CD4-positive, alpha-beta T cell treated with Interleukin-17A for 4 hours (primary cell): Measurements from ENCODE around the gene WBP2NL.
"Not testable (repeated sequence)": the region's sequence is repeated elsewhere in the genome, so short reads cannot be mapped to it uniquely, and the experiment has no call there.

ENCODE experiments used
- DNase-seq: peaks from one replicate; pipeline ENCODE4 v3.0.0-alpha.2; 2020; ENCODE audit warnings: mixed read lengths

WBP2NL gene, protein sequence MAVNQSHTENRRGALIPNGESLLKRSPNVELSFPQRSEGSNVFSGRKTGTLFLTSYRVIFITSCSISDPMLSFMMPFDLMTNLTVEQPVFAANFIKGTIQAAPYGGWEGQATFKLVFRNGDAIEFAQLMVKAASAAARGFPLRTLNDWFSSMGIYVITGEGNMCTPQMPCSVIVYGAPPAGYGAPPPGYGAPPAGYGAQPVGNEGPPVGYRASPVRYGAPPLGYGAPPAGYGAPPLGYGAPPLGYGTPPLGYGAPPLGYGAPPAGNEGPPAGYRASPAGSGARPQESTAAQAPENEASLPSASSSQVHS

DNA sequence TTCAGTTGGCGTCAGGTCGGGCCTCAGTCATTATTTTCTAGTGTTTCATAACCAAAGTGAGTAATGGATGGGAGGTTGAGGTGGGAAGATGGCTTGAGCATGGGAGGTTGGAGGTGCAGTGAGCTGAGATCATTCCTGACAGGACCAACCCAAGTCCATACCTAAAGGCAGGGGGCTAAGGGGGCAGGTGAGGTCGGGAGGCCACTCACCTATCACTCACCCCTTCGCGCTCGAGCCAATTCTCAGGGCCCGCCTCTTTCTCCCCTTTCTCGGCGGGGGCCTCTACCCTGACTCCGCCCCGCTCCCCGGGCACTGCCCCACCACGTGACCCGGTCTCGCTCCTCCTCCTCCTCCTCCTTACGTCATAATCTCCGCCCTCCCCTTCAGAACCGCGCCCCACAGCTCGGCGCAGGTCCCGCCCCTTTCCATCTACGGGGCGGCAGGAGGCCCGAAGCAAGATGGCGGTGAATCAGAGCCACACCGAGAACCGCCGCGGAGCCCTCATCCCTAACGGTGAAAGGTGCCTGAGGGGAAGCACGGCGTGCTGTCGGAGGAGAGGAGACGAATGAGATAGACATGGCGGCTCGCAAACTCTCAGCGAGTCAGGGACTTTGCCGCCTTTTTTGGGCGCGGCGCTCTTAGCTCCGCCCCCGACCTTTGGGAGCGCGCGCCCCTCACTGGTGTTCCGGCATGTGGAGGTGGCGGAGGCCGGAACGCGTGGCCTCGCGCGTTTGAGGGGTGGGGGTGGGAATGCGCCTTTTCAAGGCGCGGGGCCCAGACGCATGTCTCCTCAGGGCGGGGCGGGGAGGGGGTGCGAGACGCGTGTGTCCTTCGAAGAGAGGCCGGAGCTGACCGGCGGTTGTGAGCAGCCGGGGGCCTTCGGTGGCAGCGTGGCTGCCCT lies at the start of gene WBP2NL:
TSS of gene WBP2NL (plus strand) at position 428 of the 901 bp plus-strand sequence. CDS start at position 459, 31 bp downstream.
- peak; percentile 91 for DNase-seq

DNA sequence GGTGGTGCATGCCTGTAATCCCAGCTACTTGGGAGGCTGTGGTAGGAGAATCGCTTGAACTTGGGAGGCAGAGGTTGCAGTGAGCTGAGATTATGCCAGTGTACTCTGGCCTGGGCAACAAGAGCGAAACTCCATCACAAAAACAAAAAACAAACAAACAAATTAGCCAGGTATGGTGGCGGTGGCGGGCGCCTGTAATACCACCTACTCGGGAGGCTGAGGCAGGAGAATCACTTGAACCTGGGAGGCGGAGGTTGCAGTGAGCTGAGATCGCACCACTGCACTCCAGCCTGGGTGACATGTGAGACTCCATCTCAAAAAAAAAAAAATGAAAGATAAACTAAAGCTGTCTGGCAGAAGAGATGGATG lies 49.7 kb upstream of the WBP2NL start:
- DNase-seq, result not testable (repeated sequence)

DNA sequence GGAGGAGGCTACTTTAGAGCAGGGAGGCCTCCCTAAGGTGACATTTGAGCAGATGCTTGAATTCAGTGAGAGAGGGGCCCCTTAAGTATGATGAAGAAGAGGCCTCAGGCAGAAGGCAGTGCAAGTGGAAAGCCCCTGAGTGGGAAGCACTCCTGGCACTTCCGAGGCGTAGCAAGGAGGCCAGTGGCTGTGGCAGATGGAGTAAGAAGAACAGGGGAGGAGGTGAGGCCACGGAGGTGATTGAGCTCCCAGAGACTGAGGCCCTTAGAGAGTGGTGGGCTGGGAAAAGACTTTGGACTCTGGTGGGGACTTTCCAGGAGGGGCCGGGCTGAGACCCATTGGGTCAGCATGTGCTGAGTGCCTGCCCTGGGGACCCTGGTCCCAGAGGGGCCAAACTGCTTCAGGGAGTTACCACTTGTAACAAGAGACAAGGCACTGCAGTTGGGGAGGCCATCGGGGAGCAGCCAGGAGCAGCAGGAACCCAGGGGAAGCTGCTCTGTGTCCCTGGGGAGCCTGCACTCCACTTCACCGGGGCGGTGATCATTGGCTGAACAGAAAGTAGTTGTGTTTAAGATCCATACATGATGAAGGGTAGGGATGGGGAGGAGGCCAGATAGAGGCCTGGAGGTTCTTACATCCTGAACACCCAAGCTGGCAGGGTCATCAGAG lies 49.2 kb upstream of the WBP2NL start:
- DNase-seq, result no peak

DNA sequence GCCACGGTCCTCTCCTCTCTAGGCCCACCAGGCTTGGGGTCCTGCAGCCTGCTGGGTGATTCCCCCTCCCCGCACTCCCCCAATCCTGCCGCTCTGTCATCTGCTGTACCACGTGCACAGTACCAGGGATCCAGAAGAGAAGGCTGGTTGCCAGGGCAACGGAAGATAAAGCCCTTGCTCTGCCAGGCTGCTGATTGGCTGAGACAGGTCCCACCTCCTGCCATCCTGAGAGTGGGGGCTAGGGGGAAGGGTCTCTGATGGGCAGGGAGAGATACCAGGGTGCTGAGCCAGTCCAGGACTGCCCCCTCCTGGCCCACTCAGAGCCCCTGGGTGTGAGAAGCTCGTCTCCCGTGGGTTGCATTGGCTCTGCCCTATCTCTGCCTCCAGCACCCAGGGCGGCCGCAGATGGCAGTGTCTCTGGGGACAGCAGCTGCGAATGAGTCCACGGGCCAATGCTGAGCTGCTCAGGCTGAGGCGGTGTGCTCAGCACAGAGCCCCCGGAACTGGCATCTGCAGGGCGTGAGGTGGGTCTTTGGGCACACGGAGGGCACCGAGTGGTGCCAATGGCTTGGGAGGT lies 46.6 kb upstream of the WBP2NL start, which contains the start of gene SMIM45:
TSS of gene SMIM45 (plus strand) at position 253 of the 577 bp plus-strand sequence.
- no peak for DNase-seq

DNA sequence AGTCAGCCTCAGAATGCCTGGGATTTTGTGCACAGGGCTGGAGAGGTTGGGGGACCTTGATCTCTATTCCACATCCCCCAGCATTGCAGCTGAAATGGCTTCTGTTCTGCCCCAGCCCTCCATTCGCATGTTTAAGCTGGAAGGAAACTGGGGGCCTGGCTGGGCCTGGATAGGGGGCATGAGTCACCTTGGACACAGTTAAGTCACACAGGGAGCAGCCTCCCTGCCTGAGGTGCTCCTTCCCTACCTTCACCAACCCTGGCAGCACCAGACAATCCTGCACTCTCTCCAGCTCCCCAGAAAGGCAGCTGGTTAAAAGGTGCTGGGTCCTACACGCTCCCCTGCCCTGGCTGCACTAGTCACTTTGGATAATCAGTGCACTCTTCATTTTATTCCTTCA lies 45.9 kb upstream of the WBP2NL start:
- DNase-seq, result no peak

DNA sequence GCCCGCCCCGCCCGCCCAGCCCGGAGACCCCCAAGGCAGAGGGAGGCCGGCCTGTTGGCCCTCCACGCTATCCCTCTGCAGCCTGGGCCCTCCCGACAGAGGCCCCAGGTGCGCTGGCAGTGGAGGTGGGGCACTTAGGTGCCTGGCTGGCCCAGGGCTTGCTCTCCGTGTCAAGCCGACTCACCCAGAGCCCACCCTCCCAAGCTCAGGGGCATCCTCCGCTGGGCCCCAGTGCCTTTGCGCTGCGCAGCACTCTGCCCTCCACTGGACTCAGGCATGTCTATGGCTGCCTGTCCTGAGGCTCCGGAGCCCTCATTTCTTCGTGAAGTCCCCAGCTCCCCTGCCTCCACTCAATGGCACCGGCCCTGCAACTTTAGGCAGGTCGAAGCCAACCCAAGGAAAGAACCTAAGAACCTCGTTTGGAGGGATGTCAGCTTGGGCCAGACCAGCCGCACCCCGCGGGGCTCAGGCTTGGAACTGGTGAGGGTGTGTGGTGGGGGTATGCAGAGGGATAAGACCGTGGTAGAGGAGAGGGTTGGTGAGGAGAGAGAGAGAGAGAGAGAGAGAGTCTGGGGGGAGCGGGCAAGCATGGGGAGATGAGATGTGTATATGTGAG lies 40.5 kb upstream of the WBP2NL start:
- no peak for DNase-seq

DNA sequence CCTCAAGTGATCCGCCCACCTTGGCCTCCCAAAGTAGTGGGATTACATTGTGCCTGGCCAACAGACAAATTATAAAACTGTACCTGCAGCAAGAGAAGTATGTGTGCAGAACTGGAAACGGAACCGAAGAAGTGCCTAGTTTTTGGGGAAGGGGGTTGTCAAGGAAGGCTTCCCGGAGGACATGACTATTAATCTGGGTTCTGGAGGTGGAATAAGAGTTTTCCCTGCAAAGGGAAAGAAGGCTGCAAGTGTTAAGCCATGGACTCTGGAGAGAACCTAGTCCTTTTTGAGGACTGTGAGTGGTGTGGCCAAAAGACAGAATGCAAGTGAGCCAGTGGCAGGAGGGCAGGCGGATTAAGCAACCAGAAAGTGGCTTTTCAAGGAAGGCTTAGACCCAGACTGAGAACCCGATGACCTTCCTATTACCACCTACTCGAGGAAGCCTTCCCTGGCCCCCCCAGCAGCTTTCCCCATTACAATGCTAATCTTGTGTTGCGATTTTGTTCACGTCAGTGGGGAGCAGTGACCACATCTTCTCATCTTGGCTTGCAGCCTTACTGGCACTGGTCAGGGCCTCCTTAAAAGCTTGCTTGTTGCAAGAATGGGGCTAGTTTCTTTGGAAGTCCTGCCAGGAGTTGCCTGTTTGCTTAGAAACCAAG lies 35.0 kb upstream of the WBP2NL start:
- no peak for DNase-seq

DNA sequence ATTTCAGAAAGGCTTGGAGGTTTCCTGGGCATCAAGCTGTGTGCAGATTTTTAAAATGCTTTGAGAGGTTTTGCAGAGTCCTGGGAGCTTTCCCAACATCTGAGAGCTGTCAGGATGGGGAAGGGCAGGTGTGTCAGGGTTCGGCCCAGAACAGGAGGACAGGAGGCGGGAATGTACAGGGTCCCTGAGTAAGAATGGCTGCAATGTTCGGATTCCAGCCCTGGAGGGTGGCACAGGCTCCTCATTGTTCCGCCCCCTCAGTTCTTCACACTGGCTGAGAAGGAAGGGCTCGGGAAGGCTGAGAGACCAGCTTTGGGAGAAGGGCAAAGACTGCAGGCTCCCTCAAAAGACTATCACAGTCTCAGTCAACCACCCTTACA lies 34.5 kb upstream of the WBP2NL start:
- DNase-seq, result no peak

DNA sequence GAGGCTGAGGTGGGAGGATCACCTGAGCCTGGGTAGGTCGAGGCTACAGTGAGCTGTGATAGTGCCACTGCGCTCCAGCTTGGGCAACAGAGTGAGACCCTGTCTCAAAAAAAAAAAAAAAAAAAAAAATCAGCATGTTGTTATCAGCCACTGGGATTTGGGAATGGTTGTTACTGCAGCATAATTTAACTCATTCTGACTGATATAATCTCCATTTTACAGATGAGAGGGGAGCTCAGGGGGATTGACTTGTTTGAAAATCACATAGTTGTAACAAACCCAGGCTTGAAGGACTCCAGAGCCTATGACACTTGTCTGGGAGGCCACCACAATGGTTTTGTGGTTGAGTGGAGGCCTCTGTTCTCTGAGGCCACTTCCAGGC lies 32.4 kb upstream of the WBP2NL start:
- DNase-seq, result no peak

DNA sequence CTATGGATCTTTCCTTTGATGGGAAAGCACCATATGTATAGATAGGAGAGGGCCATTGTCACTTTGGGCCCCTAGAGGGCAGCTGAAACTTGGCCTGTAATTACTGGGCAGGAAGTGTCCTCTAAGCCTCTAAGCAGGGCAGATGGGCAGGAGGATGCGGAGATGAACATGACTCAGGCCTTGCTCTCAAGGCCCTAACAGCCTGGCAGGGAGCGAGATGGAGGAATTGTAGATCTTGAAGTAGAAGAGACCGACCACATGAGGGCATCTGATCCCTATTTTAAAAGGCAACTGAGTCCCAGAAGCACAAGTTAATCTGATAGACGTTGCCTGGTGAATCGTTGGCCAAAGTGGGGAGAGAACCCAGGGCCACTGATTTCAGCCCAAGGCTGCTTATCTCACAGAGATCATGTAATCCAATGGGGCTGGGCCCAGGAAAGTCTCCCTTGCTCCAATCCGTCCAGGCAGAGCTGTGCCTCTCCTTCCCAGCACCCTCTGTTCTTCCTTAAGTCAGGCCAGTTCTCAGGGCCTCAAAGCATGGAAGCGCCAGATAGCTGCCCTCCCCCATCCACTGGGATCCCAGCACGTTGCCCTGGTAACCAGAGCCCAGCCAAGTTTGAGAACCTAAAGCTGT lies 31.9 kb upstream of the WBP2NL start:
- DNase-seq, result peak; percentile 54

DNA sequence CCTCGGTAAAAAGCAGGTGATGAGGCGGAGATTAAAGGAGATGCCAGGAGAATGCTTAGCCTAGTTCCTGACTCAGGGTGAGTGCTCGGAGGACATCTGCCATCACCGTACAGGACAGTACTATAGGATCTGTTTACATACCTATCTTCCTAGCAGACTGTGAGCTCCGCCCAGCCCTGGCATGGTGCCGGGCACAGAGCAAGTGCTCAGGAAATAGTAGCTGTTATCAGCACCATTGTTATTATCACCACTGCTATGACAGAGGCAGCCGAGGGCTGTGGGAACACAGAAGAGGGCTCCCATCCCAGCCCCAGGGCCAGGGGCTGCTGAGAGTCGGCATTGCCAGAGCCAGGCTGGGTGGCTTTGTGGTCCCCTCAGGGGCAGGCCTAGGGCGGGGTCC lies 30.0 kb upstream of the WBP2NL start:
- no peak for DNase-seq

DNA sequence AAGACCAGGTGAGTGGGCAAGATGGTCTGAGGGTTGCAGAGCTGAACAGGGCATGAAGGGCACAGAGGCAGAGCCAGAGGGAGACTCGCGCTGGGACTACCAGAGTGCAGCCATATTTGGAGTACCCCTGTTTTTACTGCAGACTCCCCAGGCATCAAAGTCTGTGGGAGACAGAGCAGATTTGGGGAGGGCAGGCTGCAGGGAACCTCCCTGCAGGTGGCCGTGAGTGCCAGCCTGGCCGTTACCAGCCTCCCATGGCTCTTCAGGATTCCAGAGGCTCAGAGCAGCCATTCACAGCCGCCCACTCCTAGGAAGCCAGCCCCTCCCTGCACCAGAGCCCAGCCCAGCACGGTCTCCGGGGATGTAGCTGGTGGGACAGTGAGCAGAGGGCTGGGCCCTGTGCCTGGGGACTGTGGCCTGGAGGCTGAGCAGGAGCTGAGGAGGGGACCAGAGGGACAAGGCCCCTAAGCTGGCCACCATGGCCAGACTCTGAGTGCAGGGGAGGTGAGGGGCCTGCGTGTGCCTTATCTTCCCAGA lies 29.4 kb upstream of the WBP2NL start, which contains the start of gene SEPTIN3:
TSS of gene SEPTIN3 (plus strand) at position 334 of the 537 bp plus-strand sequence. CDS start 2,050 bp downstream, outside the sequence.
- no peak for DNase-seq

DNA sequence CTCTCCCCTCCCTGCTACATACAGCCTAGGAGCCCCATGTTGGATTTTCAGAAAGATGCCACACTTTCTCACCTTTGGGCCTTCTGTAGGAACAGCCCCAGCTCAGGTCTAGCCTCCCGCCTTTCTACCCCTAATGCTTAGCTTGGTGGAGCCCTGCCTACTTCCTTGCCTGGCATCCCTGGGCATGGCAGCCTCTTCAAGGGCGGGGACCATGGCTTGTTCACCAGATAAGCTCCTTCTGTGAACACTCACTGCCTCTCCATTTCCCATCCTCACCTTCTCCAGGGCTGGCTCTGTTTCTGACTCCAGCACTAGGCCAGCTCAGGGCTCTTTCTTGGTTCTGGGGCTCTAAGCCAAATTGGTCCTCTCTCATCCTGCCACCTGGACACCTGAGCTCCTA lies 28.0 kb upstream of the WBP2NL start:
- DNase-seq, result no peak

DNA sequence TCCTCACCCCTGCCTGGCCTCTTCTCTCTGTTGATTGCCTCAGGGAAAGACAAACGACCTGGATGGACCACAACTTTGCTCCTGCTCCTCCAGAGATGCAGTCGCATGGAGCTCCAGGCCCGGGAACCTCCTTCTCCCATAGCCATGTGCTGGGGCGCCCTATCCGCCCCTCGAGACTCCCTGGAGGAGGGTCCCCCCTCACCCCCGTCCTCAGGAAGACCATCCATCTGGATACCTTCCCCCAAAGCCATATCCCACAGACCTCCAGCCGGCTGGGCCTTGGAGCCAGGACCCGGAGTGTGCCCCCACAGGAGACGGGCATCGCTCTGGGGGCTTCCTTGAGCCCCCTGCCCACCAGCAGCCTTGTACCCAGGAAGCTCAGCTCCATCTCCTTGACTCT lies 27.2 kb upstream of the WBP2NL start:
- DNase-seq, result no peak

DNA sequence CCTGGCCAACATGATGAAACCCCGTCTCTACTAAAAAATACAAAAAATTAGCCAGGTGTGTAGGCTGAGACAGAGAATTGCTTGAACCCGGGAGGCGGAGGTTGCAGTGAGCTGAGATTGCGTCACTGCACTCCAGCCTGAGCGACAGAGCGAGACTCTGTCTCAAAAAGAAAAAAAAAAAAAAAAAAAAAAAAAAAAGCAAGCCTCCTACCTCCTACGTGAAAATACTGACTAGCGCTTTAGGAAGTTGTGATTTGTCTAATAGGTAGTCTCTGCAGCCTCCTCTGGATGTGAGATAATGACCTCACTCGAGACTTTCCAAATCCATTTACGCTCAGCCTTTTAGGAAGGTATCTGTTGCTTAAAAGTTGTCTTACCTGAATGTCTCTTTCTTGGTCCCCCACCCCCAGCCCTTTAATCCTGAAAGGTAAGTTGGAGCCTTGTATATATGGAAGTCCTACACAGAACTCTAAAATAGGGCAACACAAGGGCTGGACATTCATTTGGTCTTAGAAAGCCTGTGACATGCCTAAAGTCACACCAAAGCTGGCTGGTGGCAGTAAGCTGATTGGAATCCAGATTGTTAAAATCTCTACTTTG lies 23.8 kb upstream of the WBP2NL start:
- no peak for DNase-seq

DNA sequence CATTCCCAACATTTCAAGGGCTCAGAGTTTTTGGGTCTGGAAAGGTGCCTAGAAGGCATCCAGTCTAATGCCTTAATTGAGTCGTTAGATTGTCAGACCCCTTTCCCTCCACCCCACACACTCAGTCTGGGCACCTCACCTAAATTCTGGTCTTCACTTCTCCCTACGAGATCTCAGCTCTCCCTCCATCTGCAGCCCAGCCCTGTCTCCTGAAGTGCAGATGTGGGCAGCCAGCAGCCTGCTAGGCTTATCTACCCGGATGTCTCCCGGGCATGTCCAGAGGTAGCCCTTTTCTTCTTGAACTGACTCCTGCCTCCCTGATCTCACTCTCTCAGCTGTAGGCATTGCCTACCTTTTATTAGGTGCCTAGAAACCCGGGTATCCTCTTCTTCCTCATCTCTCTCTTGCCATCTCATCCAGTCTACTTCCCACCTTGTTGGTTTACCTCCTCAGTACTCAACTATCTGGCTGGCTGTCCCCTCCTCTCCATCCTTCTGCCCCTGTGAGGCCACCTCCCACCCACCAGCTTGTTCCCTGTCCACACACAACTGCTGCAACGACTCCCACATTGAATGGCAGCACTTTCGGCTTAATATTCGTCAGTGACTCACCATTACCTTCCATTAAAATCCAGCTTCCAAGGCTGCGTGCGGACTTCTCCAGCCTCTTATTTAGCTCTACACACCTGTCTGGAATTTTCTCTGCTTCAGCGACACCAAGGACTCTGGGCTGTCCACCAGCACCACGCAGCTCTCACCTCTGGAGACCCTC lies 23.1 kb upstream of the WBP2NL start:
- no peak for DNase-seq

DNA sequence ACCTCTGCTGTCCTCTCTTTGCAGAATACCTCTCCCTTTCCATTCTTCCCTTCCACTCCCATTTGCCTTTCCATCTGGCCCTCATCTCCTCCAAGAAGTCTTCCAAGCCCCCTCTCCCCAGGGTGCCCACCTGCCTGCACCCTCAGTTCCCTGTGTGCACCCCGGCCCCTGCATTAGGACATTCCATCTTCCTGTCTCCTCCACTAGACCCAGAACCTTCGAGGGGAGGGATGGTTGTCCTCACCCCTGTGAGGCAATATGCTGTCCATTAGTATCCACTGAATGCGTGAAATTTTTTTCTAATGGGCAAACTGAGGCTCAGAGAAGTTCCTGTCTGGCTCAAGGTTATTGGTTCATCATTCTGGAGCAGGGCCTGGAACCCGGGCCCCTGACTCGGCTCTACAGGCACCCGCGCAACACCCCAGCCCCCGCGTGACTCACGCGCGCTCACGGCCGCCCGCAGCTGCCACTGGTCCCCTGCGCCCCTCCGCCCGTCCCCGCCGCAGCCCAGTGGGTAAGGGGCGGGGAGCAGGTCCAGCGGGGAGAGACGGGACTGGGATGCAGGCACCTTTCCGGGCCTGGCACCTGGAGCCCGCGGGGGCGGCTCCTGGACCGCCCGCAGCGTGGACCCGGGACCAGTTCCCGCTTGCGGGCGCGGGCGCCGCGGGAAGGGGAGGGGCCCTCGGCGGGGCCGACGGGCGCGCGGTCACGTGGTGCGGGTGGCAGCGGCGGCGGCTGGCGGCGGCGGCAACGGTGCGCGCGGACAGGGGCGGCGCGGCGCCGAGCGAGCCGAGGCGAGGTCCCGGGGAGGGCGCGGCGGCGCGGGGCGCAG lies 22.3 kb upstream of the WBP2NL start:
- DNase-seq, result peak; percentile 65

DNA sequence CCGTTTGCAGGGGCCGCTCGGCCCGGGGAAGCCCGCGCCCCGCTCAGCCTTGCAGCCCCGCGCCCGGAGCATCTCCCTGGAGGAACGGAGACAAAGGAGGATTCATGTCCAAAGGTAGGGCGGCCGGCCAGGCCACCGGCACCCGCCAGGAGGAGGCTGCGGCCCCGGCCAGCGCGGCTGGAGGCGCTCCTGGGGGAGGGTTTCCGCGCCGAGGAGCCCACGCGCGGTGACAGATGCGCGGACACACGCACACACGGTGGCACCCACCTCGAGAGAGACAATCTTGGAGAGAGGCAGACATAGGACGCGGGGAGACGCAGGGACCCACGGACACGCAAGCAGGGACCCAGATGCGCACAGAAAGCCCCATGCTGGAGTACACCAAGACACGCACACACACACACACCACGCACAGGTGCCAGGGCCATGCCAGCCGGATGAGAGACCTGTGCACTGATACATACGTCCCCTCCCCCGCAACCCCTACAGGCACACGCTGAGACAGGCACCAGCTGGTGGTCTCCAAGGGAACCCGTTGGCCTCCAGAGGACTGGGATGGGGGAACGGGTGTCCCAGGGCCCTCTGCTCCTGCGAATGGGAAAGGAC lies 21.5 kb upstream of the WBP2NL start:
- DNase-seq, result peak; percentile 34

DNA sequence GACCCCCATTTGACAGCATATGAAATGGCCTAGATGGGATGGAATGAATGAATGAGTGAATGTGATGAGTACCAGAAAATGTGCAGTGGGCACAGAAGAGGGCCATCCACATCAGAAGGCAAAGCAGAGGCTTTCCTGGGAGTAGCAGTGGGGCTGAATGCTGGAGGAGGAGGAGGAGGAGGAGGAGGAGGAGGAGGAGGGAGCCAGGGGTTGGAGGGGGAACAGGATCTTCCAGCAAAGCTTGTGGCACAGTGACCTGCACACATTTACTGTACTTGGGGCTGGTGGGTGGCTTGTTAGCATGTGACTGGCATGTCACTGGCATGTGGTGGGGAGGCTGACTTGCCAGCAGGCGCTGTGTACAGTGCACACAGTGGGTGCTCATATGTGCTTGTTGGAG lies 19.9 kb upstream of the WBP2NL start:
- no peak for DNase-seq
